K562 (cell line): ENCODE results near the gene ALKBH4. TPM values are rescaled to one million over a fixed set of nuclear protein-coding genes. Genes with fewer than 3 reads are reported as not detected.
A peak's percentile ranks its signal among the peaks of the same experiment; 100 is the strongest.
"Not testable (repeated sequence)": the region's sequence is repeated elsewhere in the genome, so short reads cannot be mapped to it uniquely, and the experiment has no call there.

Source experiments
- ATAC-seq: fragments of 200-7000 bp; cut with Tn5 transposase; 3 replicates; pipeline ENCODE4 v1.9.1; 2020; ENCODE audit warnings: moderate library complexity
- BruUV-seq: library from RNA; stranded (reverse); fragments of 400-500 nt; replicated peaks from 2 replicates; lab custom pipeline; 2021; lab: Mats Ljungman, UMichigan
- CTCF ChIA-PET: fragments of 300-600 bp; formaldehyde crosslinking; extraction: SDS; loops from one replicate; lab custom pipeline; 2021; ENCODE audit warnings: low intra/inter-chr PET ratio; lab: Yijun Ruan, JAX
- POLR2A ChIA-PET: fragments of 300-600, 350-650 bp; sonication (Branson Sonifier 250); formaldehyde crosslinking; extraction: SDS; loops from one replicate; lab custom pipeline; 2021; ENCODE audit warnings: antibody characterized with exemption, inconsistent platforms; lab: Yijun Ruan, JAX
- DNase-seq, 4 experiments: peaks; one replicate each; pipeline versions ENCODE4 v3.0.0 to v3.0.0-alpha.2; 2011 to 2018; ENCODE audit warnings: low spot score in 3 of 4, mixed read lengths in 3 of 4; ENCODE audit errors: extremely low read depth in 1 of 4
- FAIRE-seq: peaks from 2 replicates; lab custom pipeline; 2011; peaks lifted over from hg19 to GRCh38; lab: Jason Lieb, UNC
- H2AFZ ChIP-seq: 2 replicates; pipeline ENCODE4 v1.6.0; 2011; ENCODE audit warnings: low read depth, low read length, control low read depth, inconsistent platforms
- H3K27ac ChIP-seq: fragments of 200-600 bp; 3 replicates; pipeline ENCODE4 v1.8.0; 2011; ENCODE audit warnings: low read depth, mild to moderate bottlenecking, control low read depth, inconsistent platforms, low read length, moderate library complexity, mixed read lengths; ENCODE audit errors: extremely low read depth
- H3K27me3 ChIP-seq, 2 experiments: fragments of 300-600 bp in 1 of 2; 2 replicates in 1 of 2; 3 replicates in 1 of 2; pipeline versions ENCODE4 v1.6.0 to v1.8.0; 2011; ENCODE audit warnings: inconsistent platforms in 2 of 2, low read length in 2 of 2, mild to moderate bottlenecking in 1 of 2, mixed read lengths in 1 of 2, moderate library complexity in 1 of 2; ENCODE audit not compliant: control insufficient read depth in 2 of 2, insufficient read depth in 2 of 2
- H3K36me3 ChIP-seq: fragments of 300-600 bp; 3 replicates; pipeline ENCODE4 v1.8.0; 2011; ENCODE audit warnings: mild to moderate bottlenecking, low read length, inconsistent platforms; ENCODE audit not compliant: control insufficient read depth, insufficient read depth
- H3K4me1 ChIP-seq, 2 experiments: fragments of 200-600 bp in 1 of 2; replicated peaks in 1 of 2; 2 replicates in 1 of 2; 3 replicates in 1 of 2; pipeline versions ENCODE4 v1.5.1 to v1.8.0; 2011; ENCODE audit warnings: inconsistent platforms in 2 of 2, low read length in 2 of 2, mild to moderate bottlenecking in 1 of 2, mixed read lengths in 1 of 2, moderate library complexity in 1 of 2; ENCODE audit not compliant: control insufficient read depth in 2 of 2, insufficient read depth in 2 of 2
- H3K4me2 ChIP-seq: 2 replicates; pipeline ENCODE4 v1.6.1; 2011; ENCODE audit warnings: low read length, control low read depth, inconsistent platforms, mixed read lengths; ENCODE audit not compliant: insufficient read depth
- H3K4me3 ChIP-seq: fragments of 200-600 bp; sonication (generic), shearing (Covaris generic); 2 replicates; pipeline ENCODE4 v1.5.1; 2016; ENCODE audit warnings: control low read depth, inconsistent platforms
- H3K79me2 ChIP-seq: fragments of 200-600 bp; 3 replicates; pipeline ENCODE4 v1.8.0; 2011; ENCODE audit warnings: low read length, inconsistent platforms; ENCODE audit not compliant: control insufficient read depth, insufficient read depth
- H3K9ac ChIP-seq, 2 experiments: 2 replicates each; pipeline versions ENCODE4 v1.6.0 to v1.6.1; 2011; ENCODE audit warnings: low read depth in 2 of 2, low read length in 2 of 2, control low read depth in 1 of 2, inconsistent platforms in 1 of 2, mild to moderate bottlenecking in 1 of 2, mixed read lengths in 1 of 2; ENCODE audit not compliant: insufficient read depth in 1 of 2
- H3K9me1 ChIP-seq: one replicate; pipeline ENCODE4 v1.6.0; 2011; ENCODE audit warnings: inconsistent platforms, mild to moderate bottlenecking, low read length, moderate library complexity; ENCODE audit not compliant: control insufficient read depth, insufficient read depth
- H3K9me3 ChIP-seq: replicated peaks from 2 replicates; pipeline ENCODE4 v1.5.1; 2011; ENCODE audit warnings: low read depth, low read length, inconsistent platforms; ENCODE audit not compliant: control insufficient read depth, insufficient read depth
- H4K20me1 ChIP-seq: replicated peaks from 2 replicates; pipeline ENCODE4 v1.6.1; 2011; ENCODE audit warnings: low read length, inconsistent platforms, mixed read lengths; ENCODE audit not compliant: control insufficient read depth, insufficient read depth
- WGBS: fragments of 100-300 bp; shearing (Covaris generic); methylation state at CpG from one replicate; pipeline ENCODE4 v1.1.6; 2016; ENCODE audit warnings: low coverage, mixed read lengths; ENCODE audit not compliant: insufficient coverage; ENCODE audit errors: missing lambda C conversion rate; 5-methylcytosine and 5-hydroxymethylcytosine counted together
- in situ Hi-C: fragments of 300-500 bp; cut with MboI; formaldehyde crosslinking; loops from 4 replicates; pipeline ENCODE4 v1.15.0; 2018; ENCODE audit warnings: inconsistent platforms, mixed read lengths
- intact Hi-C: fragments of 100-400 bp; cut with micrococcal nuclease; formaldehyde crosslinking; loops from 2 replicates; pipeline ENCODE4 v1.14.2; 2022
- polyA plus RNA-seq, 8 experiments: library from polyadenylated mRNA; depleted of rRNA in 4 of 8; stranded (reverse) in 5 of 8; unstranded in 3 of 8; fragments of >200 nt; fragmentation: Nextera tagmentation in 2 of 8; fragmentation: Illumina TruSeq in 1 of 8; extraction: Ambion mirVana in 2 of 8; extraction: Trizol in 1 of 8; gene quantifications; 2 replicates each; pipeline versions ENCODE4 v1.2.1 to v1.2.3, GENCODE V29; 2011 to 2014; ENCODE audit warnings: inconsistent platforms in 1 of 8, missing spikeins in 1 of 8
- total RNA-seq, 7 experiments: library from RNA; depleted of rRNA in 6 of 7; stranded (reverse); fragments of >200 nt in 6 of 7; fragmentation: Illumina TruSeq in 2 of 7; extraction: Trizol in 2 of 7; gene quantifications; 2 replicates each; pipeline versions ENCODE4 v1.2.1 to v1.2.3, GENCODE V29; 2011 to 2021; ENCODE audit warnings: low replicate concordance in 1 of 7

ALKBH4 gene
- total and polyA plus RNA-seq, 9 of the 15 experiments (the other 6 are each of a cell fraction or from before 2014, with no cell fraction given): 4.6 to 21.4 (median 11.8) TPM

GRCh38 chr7:102490529-102491075 lies 25.9 kb upstream of the ALKBH4 start:
- H3K4me3 ChIP-seq, H3K79me2 ChIP-seq, BruUV-seq, CTCF ChIA-PET, H2AFZ ChIP-seq, H4K20me1 ChIP-seq, POLR2A ChIA-PET, H3K4me2 ChIP-seq, H3K9me1 ChIP-seq, H3K27me3 ChIP-seq, H3K36me3 ChIP-seq, H3K9me3 ChIP-seq, DNase-seq, H3K27ac ChIP-seq, H3K4me1 ChIP-seq, intact Hi-C loops, H3K9ac ChIP-seq: not testable (repeated sequence)
- WGBS: 0% methylated on average over 2 of the region's 12 CpGs
- ATAC-seq: peak; percentile 97
- peak; percentile 83 for FAIRE-seq
- in situ Hi-C loops: loop anchor here (25.0 kb wide), 1 partner anchor 572 kb away; the partner anchor contains the start of gene FBXL13

GRCh38 chr7:102484317-102484716 lies 19.7 kb upstream of the ALKBH4 start:
- DNase-seq, POLR2A ChIA-PET, intact Hi-C loops: not testable (repeated sequence)

GRCh38 chr7:102481962-102482361 lies 17.3 kb upstream of the ALKBH4 start:
- H3K9me3 ChIP-seq, H4K20me1 ChIP-seq, H3K27me3 ChIP-seq, FAIRE-seq, intact Hi-C loops, H3K27ac ChIP-seq, H3K9me1 ChIP-seq, H3K4me3 ChIP-seq, H3K36me3 ChIP-seq, H3K79me2 ChIP-seq, DNase-seq, POLR2A ChIA-PET, H2AFZ ChIP-seq, H3K4me2 ChIP-seq, H3K9ac ChIP-seq, CTCF ChIA-PET, H3K4me1 ChIP-seq, ATAC-seq, BruUV-seq: not testable (repeated sequence)
- no CpG with 5 or more reads among the region's 10 CpGs for whole genome bisulfite sequencing
- in situ Hi-C loops: loop anchor here (25.0 kb wide), 1 partner anchor 580 kb away; the partner anchor contains the start of gene FBXL13

More at GRCh38 chr7:102484317-102484716, 19.7 kb upstream of the ALKBH4 start:
- FAIRE-seq, H3K27ac ChIP-seq, H3K36me3 ChIP-seq, H3K9ac ChIP-seq, H3K79me2 ChIP-seq, BruUV-seq, H3K4me3 ChIP-seq, H4K20me1 ChIP-seq, H3K27me3 ChIP-seq, H3K9me1 ChIP-seq, H3K9me3 ChIP-seq, H2AFZ ChIP-seq, H3K4me2 ChIP-seq, CTCF ChIA-PET, H3K4me1 ChIP-seq: not testable (repeated sequence)
- in situ Hi-C loops: loop anchor here (25.0 kb wide), 1 partner anchor 578 kb away; the partner anchor contains the start of gene FBXL13
- WGBS: no CpG with 5 or more reads among the region's 5 CpGs
- ATAC-seq: peak; percentile 85
